KG1 (cell line): ENCODE data around the gene GNAS-AS1.
"Not testable (repeated sequence)": the region's sequence is repeated elsewhere in the genome, so short reads cannot be mapped to it uniquely, and the experiment has no call there.

ENCODE experiments used
- DNase-seq: peaks from one replicate; lab custom pipeline; 2025; lab: John Stamatoyannopoulos, UW

GNAS-AS1 gene

DNA sequence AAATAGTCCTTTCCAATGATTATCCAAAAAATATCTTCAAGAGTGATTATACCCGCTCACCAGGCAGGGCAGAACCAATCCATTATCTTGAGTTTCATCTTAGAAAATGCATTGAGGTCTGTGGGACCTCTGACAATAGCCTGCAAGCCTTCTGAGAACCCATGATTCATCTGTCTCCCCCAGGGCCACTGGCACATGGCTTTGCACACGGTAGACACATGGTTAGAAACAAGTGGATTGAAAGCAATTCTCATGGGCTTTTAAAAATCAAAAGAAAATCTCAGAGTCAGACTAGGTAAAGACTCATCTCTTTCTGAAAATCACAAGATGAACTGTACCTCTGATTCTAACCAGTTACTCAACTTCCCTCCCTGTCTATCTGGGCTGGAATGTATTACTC, 15.5 kb downstream of the GNAS-AS1 start:
- no peak for DNase-seq

GRCh38 chr20:58833921-58834320, 16.8 kb downstream of the GNAS-AS1 start:
- DNase-seq: no peak

- no peak for DNase-seq
These were observed 18.2 kb downstream of the GNAS-AS1 start for GRCh38 chr20:58832457-58832856.

GRCh38 chr20:58829531-58829941, 21.2 kb downstream of the GNAS-AS1 start:
- no peak for DNase-seq

DNA sequence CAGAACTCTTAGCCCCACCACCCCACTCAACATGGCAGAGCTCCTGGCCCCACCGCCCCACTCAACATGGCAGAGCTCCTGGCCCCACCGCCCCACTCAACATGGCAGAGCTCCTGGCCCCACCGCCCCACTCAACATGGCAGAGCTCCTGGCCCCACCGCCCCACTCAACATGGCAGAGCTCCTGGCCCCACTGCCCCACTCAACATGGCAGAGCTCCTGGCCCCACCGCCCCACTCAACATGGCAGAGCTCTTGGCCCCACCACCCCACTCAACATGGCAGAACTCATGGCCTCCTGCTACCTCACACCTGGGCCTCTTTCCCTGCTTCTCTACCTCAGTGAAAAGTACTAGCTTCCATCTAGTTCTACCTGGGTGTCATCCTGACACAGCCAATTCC, 21.9 kb downstream of the GNAS-AS1 start:
- DNase-seq: not testable (repeated sequence)

GRCh38 chr20:58828136-58828535, 22.6 kb downstream of the GNAS-AS1 start:
- no peak for DNase-seq

DNA sequence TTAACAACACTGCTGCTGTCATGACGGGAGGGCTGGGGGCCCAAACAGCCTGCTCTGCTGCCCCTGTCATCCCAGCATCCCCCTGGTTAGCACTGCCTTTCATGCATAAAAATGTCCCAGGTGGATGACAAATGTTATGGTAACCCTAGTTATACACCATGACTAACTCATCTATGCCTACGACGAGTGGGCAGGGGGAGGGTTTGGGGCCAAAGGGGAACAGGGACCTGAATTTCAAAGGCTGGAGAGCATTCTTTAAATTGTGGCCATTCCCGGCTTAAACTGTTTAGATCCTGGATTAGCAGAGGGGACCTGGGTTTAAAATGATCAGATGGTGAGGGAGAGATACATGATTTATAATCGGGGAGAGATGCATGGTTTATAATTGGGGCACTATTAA, 24.4 kb downstream of the GNAS-AS1 start:
- no peak for DNase-seq

GRCh38 chr20:58825450-58825849, 25.3 kb downstream of the GNAS-AS1 start:
- DNase-seq: no peak

DNA sequence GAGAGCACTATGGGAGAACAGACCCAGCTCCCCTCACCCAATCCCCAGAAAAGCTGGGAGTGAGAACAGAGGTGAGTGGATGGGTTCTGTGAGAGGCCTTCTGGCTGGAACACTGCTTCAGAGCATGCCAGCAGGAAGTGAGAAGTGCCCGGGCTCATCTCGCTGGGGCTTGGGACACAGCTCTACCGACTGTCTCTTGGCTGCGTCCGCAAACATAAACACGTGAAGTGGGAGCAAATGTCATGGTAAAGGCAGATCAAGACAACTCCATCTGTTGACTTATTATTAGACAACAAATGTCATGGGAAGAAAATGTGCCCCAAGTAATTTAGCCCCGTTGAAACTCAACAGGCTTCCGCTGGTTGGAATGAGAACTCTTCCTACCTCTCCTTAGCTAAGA, 25.9 kb downstream of the GNAS-AS1 start:
- DNase-seq: no peak

GRCh38 chr20:58822748-58823730, 27.7 kb downstream of the GNAS-AS1 start:
- DNase-seq: no peak

DNA sequence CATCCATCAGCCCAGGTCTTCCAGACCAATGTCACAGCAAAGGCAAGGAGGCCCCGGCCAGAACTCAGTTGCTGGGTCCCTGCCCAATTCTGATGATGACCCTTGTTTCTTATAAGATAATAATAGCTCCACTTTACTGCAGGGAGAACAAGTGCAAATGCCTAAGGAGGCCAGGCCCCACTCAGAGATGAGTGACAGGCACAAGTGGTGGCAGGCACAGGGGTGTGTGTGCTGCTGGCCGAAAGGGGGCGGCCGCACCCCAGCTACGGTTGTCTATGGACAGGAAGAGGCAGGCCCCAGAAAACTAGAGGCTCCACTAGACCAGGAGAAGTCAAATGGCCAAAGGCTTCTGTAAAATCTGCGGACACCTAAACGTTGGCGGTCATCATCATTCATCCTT, 28.6 kb downstream of the GNAS-AS1 start:
- DNase-seq: no peak

GRCh38 chr20:58820515-58820914, 30.2 kb downstream of the GNAS-AS1 start:
- not testable (repeated sequence) for DNase-seq

DNA sequence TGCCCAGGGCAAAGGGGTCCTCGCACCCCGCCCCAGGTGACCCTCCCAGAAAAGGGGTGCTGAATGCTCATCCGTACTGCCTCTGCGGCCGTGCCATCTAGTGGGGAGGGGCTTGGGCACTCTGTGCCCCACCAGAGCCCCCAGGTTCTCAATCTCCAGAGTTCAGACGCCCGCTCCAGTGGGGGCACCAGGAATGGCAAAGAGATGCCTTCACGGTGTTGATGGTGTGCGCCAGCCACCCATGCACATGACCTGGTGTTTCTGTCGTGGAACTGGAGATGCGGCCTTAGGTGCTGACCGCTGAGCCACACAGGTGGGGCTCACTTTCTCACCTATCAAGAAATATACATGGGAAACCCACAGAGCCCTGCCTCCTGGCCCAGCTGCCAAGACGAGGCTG, 30.8 kb downstream of the GNAS-AS1 start:
- no peak for DNase-seq

DNA sequence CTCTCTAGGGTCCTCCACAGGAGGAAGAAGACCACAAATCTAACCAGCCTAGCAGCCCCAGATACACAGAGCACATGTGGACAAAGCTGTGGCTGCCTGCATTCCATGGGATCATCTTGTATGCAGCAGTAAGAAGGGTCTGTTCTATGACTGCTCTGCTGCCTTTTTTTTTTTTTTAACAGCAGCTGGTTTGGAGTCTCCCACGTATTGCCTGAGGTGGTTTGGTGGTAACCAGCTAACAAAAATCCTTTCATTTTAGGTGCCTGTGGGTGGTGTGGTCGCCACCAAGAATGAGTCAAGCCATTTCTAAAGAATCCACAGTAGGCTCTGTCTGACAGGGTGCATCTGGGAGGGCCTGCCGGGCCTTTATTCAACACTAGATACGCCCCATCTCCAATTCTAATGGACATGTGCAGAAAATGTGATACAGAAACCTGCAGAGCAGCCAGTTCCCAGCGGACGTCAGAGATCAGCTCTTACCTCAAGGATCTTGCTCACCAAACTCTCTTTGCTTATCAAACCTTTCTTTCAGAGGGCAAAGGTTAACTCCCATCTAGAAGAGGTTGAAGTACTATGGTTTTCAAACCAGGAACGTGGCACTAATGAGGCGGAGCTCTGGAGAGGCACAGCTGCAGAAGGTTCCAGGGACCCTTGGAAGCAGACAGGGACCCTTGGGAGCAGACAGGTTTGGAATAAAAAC, 32.0 kb downstream of the GNAS-AS1 start:
- no peak for DNase-seq

DNA sequence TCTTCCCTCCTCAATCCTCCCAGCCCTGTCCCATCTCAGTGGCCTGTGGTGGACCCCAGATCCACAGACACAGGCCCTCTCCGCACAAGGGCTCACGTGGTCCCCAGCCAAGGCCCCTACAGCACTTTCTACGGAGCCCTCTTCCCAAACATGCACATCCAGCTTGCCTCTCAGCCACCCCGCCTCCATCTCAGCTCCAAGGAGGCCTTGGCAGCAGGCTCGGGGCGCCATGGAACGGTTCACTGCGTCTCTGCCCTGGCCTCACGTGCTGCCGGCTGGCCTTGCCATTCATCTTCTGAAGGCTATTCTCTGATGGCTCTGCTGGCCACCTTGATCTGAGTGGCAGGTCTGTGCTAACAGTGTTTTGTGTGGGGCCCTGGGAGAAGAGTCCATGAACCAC, 33.0 kb downstream of the GNAS-AS1 start:
- DNase-seq: no peak

GRCh38 chr20:58816957-58817651, 33.6 kb downstream of the GNAS-AS1 start:
- no peak for DNase-seq

DNA sequence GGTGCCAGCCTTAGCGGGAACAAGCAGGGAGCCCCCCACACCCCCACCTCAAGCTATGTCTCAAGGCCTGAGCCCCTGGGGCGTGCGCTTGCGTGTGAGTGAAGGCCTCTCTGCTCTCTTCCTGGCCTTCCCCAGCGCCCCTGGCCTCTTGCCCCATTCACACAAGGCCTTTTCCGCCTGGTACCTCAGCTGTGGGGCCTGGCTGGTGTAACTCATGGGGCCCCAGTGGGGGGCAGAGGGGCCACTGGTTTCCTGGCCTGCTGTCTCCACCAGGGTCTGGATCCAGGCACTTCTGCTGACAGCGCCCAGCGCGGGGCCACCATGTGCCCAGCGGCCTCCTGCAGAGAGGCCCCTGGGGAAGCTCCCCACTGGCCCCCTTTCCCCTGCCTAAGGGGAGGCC, 34.7 kb downstream of the GNAS-AS1 start:
- DNase-seq: no peak

DNA sequence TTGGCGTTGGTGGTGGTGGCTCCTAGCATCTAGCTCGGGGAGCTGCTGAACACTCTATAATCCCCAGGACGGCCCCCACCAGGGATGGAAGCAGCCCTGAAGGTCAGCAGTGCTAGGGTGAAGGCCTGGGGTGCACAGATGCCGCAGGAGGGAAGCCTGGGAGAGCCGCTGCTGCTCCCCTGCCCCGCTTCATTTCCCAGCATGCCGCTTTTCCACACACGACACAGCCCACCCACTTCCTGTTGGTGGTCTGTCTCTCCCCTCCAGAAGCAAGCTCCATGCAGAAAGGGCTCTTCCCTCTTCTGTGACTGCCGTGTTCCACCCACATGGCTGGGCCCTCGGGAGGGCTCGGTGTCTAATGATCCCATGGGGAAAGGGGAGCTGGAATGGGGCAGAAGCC, 35.3 kb downstream of the GNAS-AS1 start:
- DNase-seq: no peak

DNA sequence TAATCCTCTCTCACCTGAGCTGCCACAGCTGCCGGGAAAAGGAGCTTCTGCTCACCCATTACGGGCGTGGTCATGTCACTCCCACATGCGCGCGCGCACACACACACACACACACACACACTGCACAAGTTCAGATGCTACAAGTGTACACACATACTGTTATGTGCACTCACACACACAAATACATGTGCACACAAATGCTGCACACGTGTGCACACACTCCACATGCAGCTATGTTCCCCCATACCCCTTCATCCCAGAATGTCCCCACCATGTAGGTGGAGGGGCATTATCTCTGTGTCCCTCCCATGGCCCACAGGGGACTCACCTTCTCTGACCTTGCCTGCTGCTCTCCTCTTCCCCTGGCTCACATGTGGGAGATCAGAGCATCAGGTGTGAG, 37.3 kb downstream of the GNAS-AS1 start:
- DNase-seq: no peak

- no peak for DNase-seq
These were observed 39.4 kb downstream of the GNAS-AS1 start for GRCh38 chr20:58811334-58811733.

- DNase-seq: no peak
These were observed 39.8 kb downstream of the GNAS-AS1 start for GRCh38 chr20:58810879-58811250.

GRCh38 chr20:58810116-58810878, 40.4 kb downstream of the GNAS-AS1 start:
- DNase-seq: no peak
